Vagina (tissue), 2 donors: ENCODE measurements around the gene FOXA2.

Experiments used
- POLR2A ChIP-seq, 2 donors: fragments of 450-650 bp; IDR thresholded peaks; one replicate each; pipeline ENCODE4 v1.6.1; 2017; ENCODE audit warnings: antibody characterized with exemption in 2 of 2, mild to moderate bottlenecking in 2 of 2, moderate library complexity in 2 of 2
- TF ChIP-seq, protein P1 (sequence below), 3 experiments: fragments of 450-650 bp in 2 of 3; fragments of 200-600 bp in 1 of 3; sonication (generic) in 1 of 3; IDR thresholded peaks; one replicate each; pipeline ENCODE4 v1.5.1; 2017 to 2019; ENCODE audit warnings: antibody characterized with exemption in 3 of 3, mild to moderate bottlenecking in 2 of 3, moderate library complexity in 2 of 3

DNA sequence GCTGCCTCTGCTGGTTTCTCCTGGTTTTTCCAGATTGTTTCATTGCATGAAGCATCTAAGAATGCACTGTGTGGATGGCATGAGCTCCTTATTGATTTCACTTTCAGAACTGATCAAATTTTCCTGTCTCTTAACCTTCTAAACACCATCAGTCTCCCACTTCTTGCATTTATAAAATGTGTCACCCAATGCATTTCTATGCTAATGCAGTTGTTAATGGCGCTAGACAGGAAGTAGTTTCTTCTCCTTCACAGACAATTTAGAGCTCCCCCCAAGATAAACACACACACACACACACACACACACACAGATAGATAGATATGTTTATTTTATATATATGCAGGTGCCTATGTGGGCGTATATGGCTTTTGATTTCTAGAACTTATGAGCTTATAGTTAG, 45.6 kb upstream of the FOXA2 start:
- TF ChIP-seq, protein P1, sequence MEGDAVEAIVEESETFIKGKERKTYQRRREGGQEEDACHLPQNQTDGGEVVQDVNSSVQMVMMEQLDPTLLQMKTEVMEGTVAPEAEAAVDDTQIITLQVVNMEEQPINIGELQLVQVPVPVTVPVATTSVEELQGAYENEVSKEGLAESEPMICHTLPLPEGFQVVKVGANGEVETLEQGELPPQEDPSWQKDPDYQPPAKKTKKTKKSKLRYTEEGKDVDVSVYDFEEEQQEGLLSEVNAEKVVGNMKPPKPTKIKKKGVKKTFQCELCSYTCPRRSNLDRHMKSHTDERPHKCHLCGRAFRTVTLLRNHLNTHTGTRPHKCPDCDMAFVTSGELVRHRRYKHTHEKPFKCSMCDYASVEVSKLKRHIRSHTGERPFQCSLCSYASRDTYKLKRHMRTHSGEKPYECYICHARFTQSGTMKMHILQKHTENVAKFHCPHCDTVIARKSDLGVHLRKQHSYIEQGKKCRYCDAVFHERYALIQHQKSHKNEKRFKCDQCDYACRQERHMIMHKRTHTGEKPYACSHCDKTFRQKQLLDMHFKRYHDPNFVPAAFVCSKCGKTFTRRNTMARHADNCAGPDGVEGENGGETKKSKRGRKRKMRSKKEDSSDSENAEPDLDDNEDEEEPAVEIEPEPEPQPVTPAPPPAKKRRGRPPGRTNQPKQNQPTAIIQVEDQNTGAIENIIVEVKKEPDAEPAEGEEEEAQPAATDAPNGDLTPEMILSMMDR (IDR thresholded peaks at IDR 0.05): no peak
- no peak for TF ChIP-seq POLR2A (IDR thresholded peaks at IDR 0.05)
